HepG2 (cell line): ENCODE data around the gene ARHGEF11. TPM values are rescaled to one million over a fixed set of nuclear protein-coding genes. Genes with fewer than 3 reads are reported as not detected.
"Not testable (repeated sequence)": the region's sequence is repeated elsewhere in the genome, so short reads cannot be mapped to it uniquely, and the experiment has no call there.

Experiments used
- ARID5B ChIP-seq: IDR thresholded peaks from 2 replicates; pipeline ENCODE4 v1.4.0; 2020; ENCODE audit warnings: mild to moderate bottlenecking, missing genetic modification reagents
- CREB1 ChIP-seq, 2 experiments: fragments of 450-650 bp in 1 of 2; IDR thresholded peaks; 2 replicates each; pipeline ENCODE4 v1.6.1; 2016 to 2017; ENCODE audit warnings: control low read depth in 1 of 2, mild to moderate bottlenecking in 1 of 2, missing compliant biosample characterization in 1 of 2, missing genetic modification characterization in 1 of 2
- HDAC2 ChIP-seq: sonication (generic); formaldehyde crosslinking; IDR thresholded peaks from 2 replicates; pipeline ENCODE4 v1.4.0; 2020; ENCODE audit warnings: missing genetic modification reagents
- HNF4G ChIP-seq, 2 experiments: sonication (generic) in 1 of 2; formaldehyde crosslinking in 1 of 2; IDR thresholded peaks; 2 replicates each; pipeline versions ENCODE4 v1.4.0 to v1.6.1; 2011 to 2020; ENCODE audit warnings: borderline replicate concordance in 2 of 2, low read depth in 2 of 2, mild to moderate bottlenecking in 2 of 2, low read length in 1 of 2, missing genetic modification reagents in 1 of 2, moderate library complexity in 1 of 2
- KDM6A ChIP-seq: IDR thresholded peaks from 2 replicates; pipeline ENCODE4 v1.6.1; 2016; ENCODE audit warnings: low read depth
- MED1 ChIP-seq: sonication (generic); formaldehyde crosslinking; IDR thresholded peaks from 2 replicates; pipeline ENCODE4 v1.4.0; 2020; ENCODE audit warnings: missing genetic modification reagents
- NCOA2 ChIP-seq: sonication (generic); formaldehyde crosslinking; IDR thresholded peaks from 2 replicates; pipeline ENCODE4 v1.8.0; 2022; ENCODE audit warnings: inconsistent platforms
- PHF21A ChIP-seq: sonication (generic); formaldehyde crosslinking; IDR thresholded peaks from 2 replicates; pipeline ENCODE4 v1.5.0; 2020; ENCODE audit warnings: mild to moderate bottlenecking, missing genetic modification reagents
- POGZ ChIP-seq: sonication (generic); formaldehyde crosslinking; IDR thresholded peaks from 2 replicates; pipeline ENCODE4 v1.4.0; 2020; ENCODE audit warnings: mild to moderate bottlenecking, missing genetic modification reagents
- SOX13 ChIP-seq, 3 experiments: fragments of 450-650 bp in 1 of 3; sonication (generic) in 1 of 3; formaldehyde crosslinking in 1 of 3; IDR thresholded peaks in 2 of 3; conservative IDR thresholded peaks in 1 of 3; 2 replicates each; pipeline versions ENCODE4 v1.5.0 to v1.6.1; 2016 to 2020; ENCODE audit warnings: antibody characterized with exemption in 1 of 3, mild to moderate bottlenecking in 1 of 3, missing compliant biosample characterization in 1 of 3, missing genetic modification reagents in 1 of 3, moderate library complexity in 1 of 3
- SOX6 ChIP-seq, 2 experiments: fragments of 450-650 bp in 1 of 2; sonication (generic) in 1 of 2; formaldehyde crosslinking in 1 of 2; IDR thresholded peaks; 2 replicates each; pipeline versions ENCODE4 v1.4.0 to v1.6.1; 2017 to 2020; ENCODE audit warnings: antibody characterized with exemption in 1 of 2, mild to moderate bottlenecking in 1 of 2, missing genetic modification reagents in 1 of 2
- TCF7 ChIP-seq: sonication (generic); IDR thresholded peaks from 2 replicates; pipeline ENCODE4 v1.6.1; 2016; ENCODE audit warnings: antibody characterized with exemption, low read depth
- TEAD3 ChIP-seq: optimal IDR thresholded peaks from 2 replicates; pipeline ENCODE3; 2016; ENCODE audit warnings: borderline replicate concordance
- ZMYM3 ChIP-seq: sonication (generic); formaldehyde crosslinking; IDR thresholded peaks from 2 replicates; pipeline ENCODE4 v1.5.1; 2020; ENCODE audit warnings: mild to moderate bottlenecking, missing genetic modification reagents
- ZMYM4 ChIP-seq: sonication (generic); formaldehyde crosslinking; IDR thresholded peaks from 2 replicates; pipeline ENCODE4 v1.8.1; 2023; ENCODE audit warnings: mild to moderate bottlenecking, missing genetic modification reagents
- ZNF263 ChIP-seq: sonication (generic); formaldehyde crosslinking; IDR thresholded peaks from 2 replicates; pipeline ENCODE4 v1.4.0; 2020; ENCODE audit warnings: missing genetic modification reagents
- ZNF292 ChIP-seq: sonication (generic); formaldehyde crosslinking; IDR thresholded peaks from 2 replicates; pipeline ENCODE4 v1.8.1; 2022; ENCODE audit warnings: mild to moderate bottlenecking, low read depth, missing genetic modification reagents, borderline replicate concordance
- ZNF614 ChIP-seq: IDR thresholded peaks from 2 replicates; pipeline ENCODE4 v1.6.1; 2018; ENCODE audit warnings: missing biosample characterization, missing genetic modification reagents, inconsistent platforms, borderline replicate concordance
- ZNF792 ChIP-seq: IDR thresholded peaks from 2 replicates; pipeline ENCODE4 v1.6.1; 2016
- polyA plus RNA-seq, 8 experiments: library from polyadenylated mRNA; depleted of rRNA in 3 of 8; stranded (reverse) in 7 of 8; unstranded in 1 of 8; fragments of >200 nt; fragmentation: Illumina TruSeq in 4 of 8; extraction: Trizol in 4 of 8; gene quantifications; 2 replicates each; pipeline versions ENCODE4 v1.2.1 to v1.2.3, GENCODE V29; 2011 to 2016; ENCODE audit warnings: low read depth in 4 of 8, missing spikeins in 1 of 8, mixed read lengths in 1 of 8; ENCODE audit not compliant: insufficient read depth in 1 of 8
- total RNA-seq, 5 experiments: library from RNA; depleted of rRNA; stranded (reverse); fragments of >200 nt; fragmentation: Illumina TruSeq; extraction: Trizol; gene quantifications; 2 replicates each; pipeline ENCODE4 v1.2.3, GENCODE V29; 2016; ENCODE audit warnings: low read depth in 1 of 5
- TF ChIP-seq, protein P1 (sequence below): IDR thresholded peaks from 2 replicates; pipeline ENCODE4 v1.6.1; 2016; ENCODE audit warnings: missing compliant biosample characterization, missing genetic modification reagents, borderline replicate concordance
- TF ChIP-seq, protein P2 (sequence below): sonication (generic); formaldehyde crosslinking; conservative IDR thresholded peaks from 2 replicates; pipeline ENCODE4 v1.4.0; 2020; ENCODE audit warnings: missing genetic modification reagents
- TF ChIP-seq, protein P3 (sequence below): IDR thresholded peaks from 2 replicates; pipeline ENCODE4 v1.6.1; 2016; ENCODE audit warnings: missing genetic modification reagents, missing compliant biosample characterization

ARHGEF11 gene
- total and polyA plus RNA-seq, 2 of the 13 experiments (the other 11 are each of a cell fraction or from before 2014, with no cell fraction given), result 16.5 to 21.2 TPM

DNA sequence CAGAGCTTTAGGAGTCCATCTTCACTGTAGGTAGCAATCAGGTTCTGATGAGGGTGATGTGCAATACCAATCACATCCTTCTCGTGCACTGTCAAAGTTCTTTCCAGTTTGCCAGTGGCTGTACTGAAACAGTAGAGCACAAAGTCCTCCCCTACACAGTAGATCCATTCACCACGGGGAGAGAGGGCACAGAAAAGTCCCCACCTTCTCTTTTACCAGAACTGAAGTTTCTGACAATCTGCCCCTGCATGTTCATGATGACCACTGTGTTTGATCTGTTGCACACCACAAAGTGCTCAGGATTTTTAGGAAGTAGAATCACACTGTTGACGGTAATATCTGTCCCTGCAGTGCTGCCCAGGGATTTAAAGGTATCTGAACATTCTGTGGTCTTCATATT lies 13.7 kb upstream of the ARHGEF11 start (continued):
- TF ChIP-seq CREB1, SOX6, SOX13 (IDR thresholded peaks at IDR 0.05): not testable (repeated sequence)
- peak; percentile 43; the same call in 1 of the 2 replicates for TF ChIP-seq CREB1 (CRISPR knock-in tag; IDR thresholded peaks at IDR 0.05)
- TF ChIP-seq, protein P1, sequence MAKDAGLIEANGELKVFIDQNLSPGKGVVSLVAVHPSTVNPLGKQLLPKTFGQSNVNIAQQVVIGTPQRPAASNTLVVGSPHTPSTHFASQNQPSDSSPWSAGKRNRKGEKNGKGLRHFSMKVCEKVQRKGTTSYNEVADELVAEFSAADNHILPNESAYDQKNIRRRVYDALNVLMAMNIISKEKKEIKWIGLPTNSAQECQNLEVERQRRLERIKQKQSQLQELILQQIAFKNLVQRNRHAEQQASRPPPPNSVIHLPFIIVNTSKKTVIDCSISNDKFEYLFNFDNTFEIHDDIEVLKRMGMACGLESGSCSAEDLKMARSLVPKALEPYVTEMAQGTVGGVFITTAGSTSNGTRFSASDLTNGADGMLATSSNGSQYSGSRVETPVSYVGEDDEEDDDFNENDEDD, result 0 out of 2 replicates have a peak, but pooled peaks have one; percentile 3
- peak; percentile 55; the same call in 1 of the 2 replicates for TF ChIP-seq ZNF792 (CRISPR knock-in tag)
- TF ChIP-seq TCF7, result peak; percentile 48; the same call in 1 of the 2 replicates
- peak; percentile 61 for TF ChIP-seq NCOA2 (CRISPR knock-in tag)
- peak; percentile 37; the same call in 1 of the 2 replicates for TF ChIP-seq MED1 (CRISPR knock-in tag)
- TF ChIP-seq ARID5B (CRISPR knock-in tag), result peak; percentile 31; the same call in 1 of the 2 replicates
- TF ChIP-seq ZNF263 (CRISPR knock-in tag), result peak; percentile 44; the same call in 1 of the 2 replicates
- TF ChIP-seq HDAC2, result peak; percentile 45; the same call in 1 of the 2 replicates
- TF ChIP-seq ZMYM3 (CRISPR knock-in tag), result peak; percentile 37; the same call in 1 of the 2 replicates
- TF ChIP-seq SOX6 (CRISPR knock-in tag; IDR thresholded peaks at IDR 0.05), result peak; percentile 38; the same call in 1 of the 2 replicates
- peak; percentile 47; the same call in 1 of the 2 replicates for TF ChIP-seq PHF21A (CRISPR knock-in tag)
- TF ChIP-seq ZNF292 (CRISPR knock-in tag), result peak; percentile 89
- TF ChIP-seq, protein P2, sequence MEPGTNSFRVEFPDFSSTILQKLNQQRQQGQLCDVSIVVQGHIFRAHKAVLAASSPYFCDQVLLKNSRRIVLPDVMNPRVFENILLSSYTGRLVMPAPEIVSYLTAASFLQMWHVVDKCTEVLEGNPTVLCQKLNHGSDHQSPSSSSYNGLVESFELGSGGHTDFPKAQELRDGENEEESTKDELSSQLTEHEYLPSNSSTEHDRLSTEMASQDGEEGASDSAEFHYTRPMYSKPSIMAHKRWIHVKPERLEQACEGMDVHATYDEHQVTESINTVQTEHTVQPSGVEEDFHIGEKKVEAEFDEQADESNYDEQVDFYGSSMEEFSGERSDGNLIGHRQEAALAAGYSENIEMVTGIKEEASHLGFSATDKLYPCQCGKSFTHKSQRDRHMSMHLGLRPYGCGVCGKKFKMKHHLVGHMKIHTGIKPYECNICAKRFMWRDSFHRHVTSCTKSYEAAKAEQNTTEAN (CRISPR knock-in tag), result peak; percentile 82; the same call in 1 of the 2 replicates
- TF ChIP-seq POGZ (CRISPR knock-in tag), result 0 out of 2 replicates have a peak, but pooled peaks have one; percentile 36
- TF ChIP-seq TEAD3, result peak; percentile 15
- 0 out of 2 replicates have a peak, but pooled peaks have one; percentile 24 for TF ChIP-seq ZNF614
- TF ChIP-seq HNF4G (IDR thresholded peaks at IDR 0.05; ENCODE audit: borderline replicate concordance, low read depth, low read length), result peak; percentile 77; the same call in 1 of the 2 replicates
- TF ChIP-seq HNF4G (CRISPR knock-in tag; IDR thresholded peaks at IDR 0.05; ENCODE audit: borderline replicate concordance, low read depth), result 0 out of 2 replicates have a peak, but pooled peaks have one; percentile 22
- TF ChIP-seq ZMYM4 (CRISPR knock-in tag), result peak; percentile 55; the same call in 1 of the 2 replicates
- 0 out of 4 replicates have a peak, but pooled peaks of 1 of the 2 experiments have one; percentile 38 for TF ChIP-seq SOX13 (CRISPR knock-in tag; conservative IDR thresholded peaks at IDR 0.05 in 1 of 2, IDR thresholded peaks at IDR 0.05 in 1 of 2)
- TF ChIP-seq, protein P3, sequence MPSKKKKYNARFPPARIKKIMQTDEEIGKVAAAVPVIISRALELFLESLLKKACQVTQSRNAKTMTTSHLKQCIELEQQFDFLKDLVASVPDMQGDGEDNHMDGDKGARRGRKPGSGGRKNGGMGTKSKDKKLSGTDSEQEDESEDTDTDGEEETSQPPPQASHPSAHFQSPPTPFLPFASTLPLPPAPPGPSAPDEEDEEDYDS (CRISPR knock-in tag), result 0 out of 2 replicates have a peak, but pooled peaks have one; percentile 30
- TF ChIP-seq KDM6A (CRISPR knock-in tag), result 0 out of 2 replicates have a peak, but pooled peaks have one; percentile 19
